MM.1S (cell line): ENCODE measurements around the gene NANOS3.

ENCODE experiments used
- DNase-seq: peaks from one replicate; pipeline ENCODE4 v3.0.0-alpha.2; 2015
- H2AFZ ChIP-seq: fragments of 300-600 bp; sonication (generic); 2 replicates; pipeline ENCODE4 v1.6.0; 2016; ENCODE audit warnings: antibody characterized with exemption, low read length
- H3F3A ChIP-seq: fragments of 300-600 bp; sonication (generic); 2 replicates; pipeline ENCODE4 v1.6.1; 2016; ENCODE audit warnings: mild to moderate bottlenecking, antibody characterized with exemption, low read length, moderate library complexity, mixed read lengths; ENCODE audit not compliant: insufficient read depth
- H3K27ac ChIP-seq: fragments of 300-600 bp; sonication (generic); 2 replicates; pipeline ENCODE4 v1.5.1; 2016; ENCODE audit warnings: mild to moderate bottlenecking, low read length
- H3K27me3 ChIP-seq: fragments of 300-600 bp; sonication (generic); replicated peaks from 2 replicates; pipeline ENCODE4 v1.6.0; 2016; ENCODE audit warnings: low read length; ENCODE audit not compliant: insufficient read depth
- H3K36me3 ChIP-seq: fragments of 300-600 bp; sonication (generic); replicated peaks from 2 replicates; pipeline ENCODE4 v1.6.1; 2016; ENCODE audit warnings: mild to moderate bottlenecking, low read length, mixed read lengths; ENCODE audit not compliant: insufficient read depth
- H3K4me1 ChIP-seq: fragments of 300-600 bp; sonication (generic); 2 replicates; pipeline ENCODE4 v1.6.1; 2016; ENCODE audit warnings: low read length, mixed read lengths
- H3K4me2 ChIP-seq: fragments of 300-600 bp; sonication (generic); 2 replicates; pipeline ENCODE4 v1.6.0; 2016; ENCODE audit warnings: low read depth, low read length
- H3K4me3 ChIP-seq: fragments of 300-600 bp; sonication (generic); 2 replicates; pipeline ENCODE4 v1.5.1; 2016; ENCODE audit warnings: low read length, mixed read lengths
- H3K79me2 ChIP-seq: fragments of 300-600 bp; sonication (generic); 2 replicates; pipeline ENCODE4 v1.6.1; 2016; ENCODE audit warnings: mixed run types, low read length, mixed read lengths
- H3K9ac ChIP-seq: fragments of 300-600 bp; sonication (generic); 2 replicates; pipeline ENCODE4 v1.6.1; 2016; ENCODE audit warnings: low read length, mixed read lengths
- H3K9me2 ChIP-seq: fragments of 300-600 bp; sonication (generic); replicated peaks from 2 replicates; pipeline ENCODE4 v1.6.1; 2016; ENCODE audit warnings: mild to moderate bottlenecking, low read length, mixed read lengths; ENCODE audit not compliant: insufficient read depth
- H3K9me3 ChIP-seq: fragments of 300-600 bp; sonication (generic); replicated peaks from 2 replicates; pipeline ENCODE4 v1.6.1; 2016; ENCODE audit warnings: mild to moderate bottlenecking, low read length, mixed read lengths; ENCODE audit not compliant: insufficient read depth
- H4K20me1 ChIP-seq: fragments of 300-600 bp; sonication (generic); 2 replicates; pipeline ENCODE4 v1.6.1; 2016; ENCODE audit warnings: mild to moderate bottlenecking, low read length, moderate library complexity, mixed read lengths; ENCODE audit not compliant: insufficient read depth
- CTCF ChIP-seq: fragments of 300-600 bp; sonication (generic); IDR thresholded peaks from 2 replicates; pipeline ENCODE4 v1.5.1; 2016; ENCODE audit warnings: antibody characterized with exemption, low read length, mixed read lengths
- EZH2 ChIP-seq: fragments of 300-600 bp; sonication (generic); optimal IDR thresholded peaks from 2 replicates; pipeline ENCODE3; 2017; ENCODE audit warnings: low read depth, mild to moderate bottlenecking, antibody characterized with exemption, low read length, mixed read lengths
- EZH2phosphoT487 ChIP-seq: fragments of 300-600 bp; sonication (generic); IDR thresholded peaks from 2 replicates; pipeline ENCODE4 v1.6.1; 2018; ENCODE audit warnings: antibody characterized with exemption, low read length

NANOS3 gene

GRCh38 chr19:13923194-13923987, 46.5 kb downstream of the NANOS3 start:
- H3K9me3 ChIP-seq, result no peaks in the 10 kb centered on the region
- TF ChIP-seq EZH2phosphoT487 (no peak), EZH2 (no peak), CTCF (no peak)
- no peaks in the 10 kb centered on the region for H4K20me1 ChIP-seq
- no peaks in the 10 kb centered on the region for H3K9me2 ChIP-seq
- H3F3A ChIP-seq, result no peaks in the 10 kb centered on the region
- no peaks in the 10 kb centered on the region for H3K79me2 ChIP-seq
- no peak for DNase-seq
- no peak overlapping the region for H3K4me2 ChIP-seq
- H3K36me3 ChIP-seq, result 0 out of 2 replicates have a peak, but pooled peaks cover 2% of the 10 kb centered on the region
- H3K27ac ChIP-seq, result no peak overlapping the region
- H2AFZ ChIP-seq, result no peak overlapping the region
- H3K27me3 ChIP-seq, result no peaks in the 10 kb centered on the region
- H3K9ac ChIP-seq, result no peak overlapping the region
- no peak overlapping the region for H3K4me3 ChIP-seq
- no peaks in the 10 kb centered on the region for H3K4me1 ChIP-seq

GRCh38 chr19:13926010-13926409, 49.1 kb downstream of the NANOS3 start:
- H3F3A ChIP-seq, result no peaks in the 10 kb centered on the region
- no peak overlapping the region for H3K4me3 ChIP-seq
- H4K20me1 ChIP-seq, result no peaks in the 10 kb centered on the region
- TF ChIP-seq CTCF (no peak), EZH2phosphoT487 (no peak), EZH2 (no peak)
- H3K9me2 ChIP-seq, result no peaks in the 10 kb centered on the region
- no peak overlapping the region for H2AFZ ChIP-seq
- no peak overlapping the region for H3K9ac ChIP-seq
- no peak overlapping the region for H3K27ac ChIP-seq
- 0 out of 2 replicates have a peak, but pooled peaks cover under 1% of the 10 kb centered on the region for H3K36me3 ChIP-seq
- H3K4me2 ChIP-seq, result no peak overlapping the region
- H3K4me1 ChIP-seq, result no peaks in the 10 kb centered on the region
- no peak for DNase-seq
- H3K9me3 ChIP-seq, result no peaks in the 10 kb centered on the region
- no peaks in the 10 kb centered on the region for H3K27me3 ChIP-seq
- no peaks in the 10 kb centered on the region for H3K79me2 ChIP-seq

GRCh38 chr19:13926715-13927114, 49.8 kb downstream of the NANOS3 start:
- no peak overlapping the region for H2AFZ ChIP-seq
- no peaks in the 10 kb centered on the region for H3K9me3 ChIP-seq
- H3K9me2 ChIP-seq, result no peaks in the 10 kb centered on the region
- no peaks in the 10 kb centered on the region for H3K27me3 ChIP-seq
- H3K9ac ChIP-seq, result no peak overlapping the region
- H3K4me3 ChIP-seq, result no peak overlapping the region
- TF ChIP-seq EZH2phosphoT487, result no peak
- TF ChIP-seq CTCF, result no peak
- no peak for TF ChIP-seq EZH2
- H3K79me2 ChIP-seq, result no peaks in the 10 kb centered on the region
- H3K4me2 ChIP-seq, result no peak overlapping the region
- no peaks in the 10 kb centered on the region for H3K4me1 ChIP-seq
- no peak for DNase-seq
- H4K20me1 ChIP-seq, result no peaks in the 10 kb centered on the region
- H3F3A ChIP-seq, result no peaks in the 10 kb centered on the region
- no peaks in the 10 kb centered on the region for H3K36me3 ChIP-seq
- H3K27ac ChIP-seq, result no peak overlapping the region
